Uterus (tissue), 2 donors: ENCODE data around the gene THRAP3.

Experiments used
- POLR2A ChIP-seq, 2 donors: fragments of 450-650 bp; IDR thresholded peaks; one replicate each; pipeline ENCODE4 v1.6.1; 2016; ENCODE audit warnings: antibody characterized with exemption in 2 of 2, mild to moderate bottlenecking in 1 of 2, moderate library complexity in 1 of 2
- TF ChIP-seq, protein P1 (sequence below), 4 experiments: fragments of 200-600 bp in 2 of 4; fragments of 450-650 bp in 2 of 4; sonication (generic) in 2 of 4; IDR thresholded peaks; one replicate each; pipeline ENCODE4 v1.5.1; 2016 to 2019; ENCODE audit warnings: antibody characterized with exemption in 4 of 4, mild to moderate bottlenecking in 2 of 4, moderate library complexity in 1 of 4

DNA sequence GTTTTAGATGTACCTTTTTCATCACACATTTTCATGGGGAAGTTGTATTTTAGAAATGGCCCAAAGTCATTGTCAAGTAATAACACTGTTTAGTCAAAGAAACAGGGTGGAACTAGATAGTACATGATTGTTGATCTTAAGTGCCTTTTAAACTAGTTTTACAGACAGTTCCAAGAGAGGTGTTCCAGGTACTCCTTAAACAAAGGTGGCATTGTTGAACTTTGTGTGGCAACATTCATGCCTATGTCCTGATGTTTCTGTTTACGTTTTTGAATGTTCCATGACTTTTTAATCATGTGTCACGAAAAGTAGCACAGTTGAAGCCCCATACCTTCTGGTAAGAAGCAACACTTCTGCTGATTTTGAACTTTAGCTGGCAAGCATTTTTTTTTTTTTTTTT is 72.8 kb downstream of the THRAP3 start:
- TF ChIP-seq, protein P1, sequence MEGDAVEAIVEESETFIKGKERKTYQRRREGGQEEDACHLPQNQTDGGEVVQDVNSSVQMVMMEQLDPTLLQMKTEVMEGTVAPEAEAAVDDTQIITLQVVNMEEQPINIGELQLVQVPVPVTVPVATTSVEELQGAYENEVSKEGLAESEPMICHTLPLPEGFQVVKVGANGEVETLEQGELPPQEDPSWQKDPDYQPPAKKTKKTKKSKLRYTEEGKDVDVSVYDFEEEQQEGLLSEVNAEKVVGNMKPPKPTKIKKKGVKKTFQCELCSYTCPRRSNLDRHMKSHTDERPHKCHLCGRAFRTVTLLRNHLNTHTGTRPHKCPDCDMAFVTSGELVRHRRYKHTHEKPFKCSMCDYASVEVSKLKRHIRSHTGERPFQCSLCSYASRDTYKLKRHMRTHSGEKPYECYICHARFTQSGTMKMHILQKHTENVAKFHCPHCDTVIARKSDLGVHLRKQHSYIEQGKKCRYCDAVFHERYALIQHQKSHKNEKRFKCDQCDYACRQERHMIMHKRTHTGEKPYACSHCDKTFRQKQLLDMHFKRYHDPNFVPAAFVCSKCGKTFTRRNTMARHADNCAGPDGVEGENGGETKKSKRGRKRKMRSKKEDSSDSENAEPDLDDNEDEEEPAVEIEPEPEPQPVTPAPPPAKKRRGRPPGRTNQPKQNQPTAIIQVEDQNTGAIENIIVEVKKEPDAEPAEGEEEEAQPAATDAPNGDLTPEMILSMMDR (IDR thresholded peaks at IDR 0.05) = no peak
- no peak for TF ChIP-seq POLR2A (IDR thresholded peaks at IDR 0.05)
